ENCODE measurements around the gene ANKRD52. TPM values are rescaled to one million over a fixed set of nuclear protein-coding genes. Genes with fewer than 3 reads are reported as not detected.

Gene ANKRD52
- total and polyA plus RNA-seq, 2 of the 8 experiments (the other 6 are each of a cell fraction or from before 2014, with no cell fraction given), result 14.0 to 36.3 TPM

DNA sequence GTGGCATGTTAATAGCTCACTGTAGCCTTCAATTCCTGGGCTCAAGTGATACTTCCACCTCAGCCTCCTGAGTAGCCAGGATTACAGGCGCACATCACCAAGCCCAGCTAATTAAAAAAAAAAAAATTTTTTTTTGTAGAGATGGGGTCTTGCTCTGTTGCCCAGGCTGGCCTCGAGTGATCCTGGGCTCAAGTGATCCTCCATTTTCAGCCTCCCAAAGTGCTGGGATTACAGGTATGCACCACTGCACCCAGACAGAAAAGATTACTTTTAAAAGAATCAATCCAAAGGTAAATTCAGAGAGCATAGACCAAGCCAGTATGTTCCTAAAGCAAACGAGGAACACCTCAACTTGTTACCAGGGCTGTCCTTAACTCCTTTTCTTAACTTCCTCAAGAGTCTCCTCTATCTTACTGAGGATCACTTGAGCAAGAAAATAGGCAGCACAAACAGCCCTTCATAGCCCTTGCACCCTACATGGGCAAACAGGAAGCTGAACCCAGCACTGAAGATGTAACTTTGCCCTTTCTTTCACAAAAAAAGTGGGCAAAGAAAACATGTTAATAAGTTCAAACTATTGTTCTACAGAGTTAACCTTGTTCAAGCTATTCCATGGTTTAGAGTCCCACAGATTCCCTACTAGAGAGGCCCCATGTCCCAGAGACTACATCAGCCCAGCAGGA is 30.7 kb upstream of the ANKRD52 start:
- Histone ChIP-seq H3K9ac (replicated peaks in 1 of 4; ENCODE audit: extremely low read depth in 1 of 4, low read depth in 3 of 4, low read length in 3 of 4) (no peak overlapping the region), H3K4me1 (replicated peaks in 1 of 4; ENCODE audit: control insufficient read depth in 3 of 4, insufficient read depth in 4 of 4, low read length in 3 of 4) (no peaks in the 10 kb centered on the region), H4K5ac (ENCODE audit: insufficient read length, low read depth, low read length) (no peak overlapping the region), H3K23me2 (ENCODE audit: low read depth, low read length) (no peaks in the 10 kb centered on the region), H2AK5ac (ENCODE audit: low read depth, low read length) (no peak overlapping the region), H3K56ac (replicated peaks; ENCODE audit: insufficient read length, low read depth, low read length) (no peak overlapping the region), H2BK5ac (ENCODE audit: low read depth, low read length) (no peak overlapping the region), H4K91ac (replicated peaks; ENCODE audit: insufficient read length, low read length) (no peak overlapping the region), H3K27ac (ENCODE audit: low read depth, low read length) (no peak overlapping the region), H2BK20ac (ENCODE audit: low read length) (no peak overlapping the region), H3K4me2 (ENCODE audit: insufficient read depth in 1 of 2, low read depth in 2 of 2, low read length in 2 of 2) (no peak overlapping the region), H3K27me3 (replicated peaks in 1 of 4; ENCODE audit: control insufficient read depth in 3 of 4, extremely low read depth in 1 of 4, insufficient read depth in 3 of 4, low read length in 3 of 4) (no peaks in the 10 kb centered on the region), H3K9me3 (ENCODE audit: insufficient read depth in 2 of 2, low read depth in 1 of 2, low read length in 1 of 2) (no peaks in the 10 kb centered on the region), H4K8ac (ENCODE audit: extremely low read depth, insufficient read depth, low read length) (no peak overlapping the region), H2BK120ac (replicated peaks; ENCODE audit: low read depth, low read length) (no peak overlapping the region), H3K79me2 (ENCODE audit: control insufficient read depth in 1 of 2, insufficient read depth in 2 of 2, low read length in 2 of 2) (peaks cover 0 to 14% of the 10 kb centered on the region in 2 experiments; a peak in 3 of 4 replicates), H3K79me1 (ENCODE audit: low read depth, low read length) (no peaks in the 10 kb centered on the region), H3K4ac (replicated peaks; ENCODE audit: insufficient read length, low read depth, low read length) (no peak overlapping the region), H2AFZ (ENCODE audit: low read length) (no peak overlapping the region), H3K18ac (ENCODE audit: extremely low read depth, low read length) (no peak overlapping the region), H3K4me3 (ENCODE audit: extremely low read depth in 1 of 4, insufficient read depth in 2 of 4, low read depth in 3 of 4, low read length in 4 of 4) (no peak overlapping the region), H3K36me3 (ENCODE audit: control insufficient read depth in 2 of 4, insufficient read depth in 4 of 4, low read length in 3 of 4) (peaks cover 4 to 37% (median 18%) of the 10 kb centered on the region in 4 experiments; a peak in 5 of 8 replicates), H2BK12ac (ENCODE audit: low read depth, low read length) (no peak overlapping the region), H4K20me1 (replicated peaks in 1 of 2; ENCODE audit: control insufficient read depth in 1 of 2, insufficient read depth in 2 of 2, low read length in 2 of 2) (peaks cover 0 to 4% of the 10 kb centered on the region in 2 experiments), H3K23ac (ENCODE audit: insufficient read length) (no peak overlapping the region), H2BK15ac (ENCODE audit: low read length) (no peak overlapping the region), H3K14ac (ENCODE audit: insufficient read length) (no peak overlapping the region)
- POLR2A ChIA-PET (ENCODE audit: partially characterized antibody), result interaction anchor here (0.6 to 3.0 kb wide), 6 partner anchors 11 to 350 kb away, joined by 3 to 12 read pairs (median 4); partner anchors contain the start of gene CNPY2
- no peak for FAIRE-seq
- CTCF ChIA-PET (ENCODE audit: partially characterized antibody), result interaction anchor here (0.6 to 1.5 kb wide), 7 partner anchors 12 to 896 kb away, joined by 3 to 6 read pairs (median 3); no protein-coding TSS in a partner anchor
- no peak for DNase-seq (ENCODE audit: low read depth in 1 of 2, low spot score in 2 of 2)
- 90% methylated on average over 3 of the region's 3 CpGs; no CpG with 5 or more reads in 1 of the 2 experiments for WGBS, 2 experiments (ENCODE audit: extremely low coverage in 1 of 2, insufficient coverage in 1 of 2, insufficient read length in 1 of 2, insufficient replicate concordance in 2 of 2, low coverage in 1 of 2, low lambda C conversion rate in 2 of 2, missing lambda C conversion rate in 1 of 2)
- TF ChIP-seq SUZ12 (IDR thresholded peaks at IDR 0.05; ENCODE audit: low read length), result no peak
- TF ChIP-seq CBX5 (IDR thresholded peaks at IDR 0.05; ENCODE audit: low read depth, low read length), result no peak
- TF ChIP-seq BCL11A (IDR thresholded peaks at IDR 0.05; ENCODE audit: low read depth in 2 of 2, low read length in 2 of 2), result no peak
- TF ChIP-seq SIRT6 (IDR thresholded peaks at IDR 0.05; ENCODE audit: low read length), result no peak
- no peak for TF ChIP-seq EP300 (IDR thresholded peaks at IDR 0.05; ENCODE audit: borderline replicate concordance in 1 of 2, low read depth in 2 of 2, low read length in 2 of 2)

Data from H1 (cell line).